ENCODE measurements around the gene PCGF3. TPM values are rescaled to one million over a fixed set of nuclear protein-coding genes. Genes with fewer than 3 reads are reported as not detected.

PCGF3 gene
- total RNA-seq, 4 donors from 2014 or later = 56.5 to 256 (median 97.2) TPM

GRCh38 chr4:675980-676870, 29.4 kb upstream of the PCGF3 start:
- Histone ChIP-seq H3K9me3 (no peaks in the 10 kb centered on the region), H3K27ac (peak overlapping the region in 1 of 4 donors; percentile 95), H3K4me1 (peaks cover 18 to 44% (median 39%) of the 10 kb centered on the region in 4 donors), H3K36me3 (peaks cover 0 to 14% (median 6%) of the 10 kb centered on the region in 4 donors), H3K4me3 (no peak overlapping the region), H3K27me3 (no peaks in the 10 kb centered on the region)
- TF ChIP-seq CTCF (IDR thresholded peaks at IDR 0.05) = no peak
- no peak for TF ChIP-seq EP300 (IDR thresholded peaks at IDR 0.05; ENCODE audit: low read depth)
- TF ChIP-seq POLR2A (IDR thresholded peaks at IDR 0.05) = no peak
- TF ChIP-seq POLR2AphosphoS5 (IDR thresholded peaks at IDR 0.05) = no peak
- intact Hi-C loops (cut with DNase I; ENCODE audit: low total_unique reads) = no loop called here
- 75% methylated on average over 19 of the region's 19 CpGs; no CpG with 5 or more reads in 1 of the 2 donors for WGBS, 2 donors (ENCODE audit: low coverage in 1 of 2)
- DNase-seq = peak; percentile 32
- in situ Hi-C loops (cut with MboI; ENCODE audit: low pct_ligation_motif_present in 1 of 4, low pct_unique_long_range_greater_than_20kb in 1 of 4, low sequenced_read_pairs in 3 of 4) = no loop called here

GRCh38 chr4:676871-677235, 28.8 kb upstream of the PCGF3 start:
- in situ Hi-C loops (cut with MboI; ENCODE audit: low pct_ligation_motif_present in 1 of 4, low pct_unique_long_range_greater_than_20kb in 1 of 4, low sequenced_read_pairs in 3 of 4) = no loop called here
- Histone ChIP-seq H3K27me3 (no peaks in the 10 kb centered on the region), H3K4me3 (no peak overlapping the region), H3K9me3 (no peaks in the 10 kb centered on the region), H3K36me3 (peaks cover 0 to 9% (median 3%) of the 10 kb centered on the region in 4 donors), H3K27ac (peak overlapping the region in 1 of 4 donors; percentile 14), H3K4me1 (peaks cover 18 to 47% (median 42%) of the 10 kb centered on the region in 4 donors)
- intact Hi-C loops (cut with DNase I; ENCODE audit: low total_unique reads) = no loop called here
- peak; percentile 18 for DNase-seq
- TF ChIP-seq POLR2AphosphoS5 (IDR thresholded peaks at IDR 0.05) (no peak), CTCF (IDR thresholded peaks at IDR 0.05) (no peak), POLR2A (IDR thresholded peaks at IDR 0.05) (no peak), EP300 (IDR thresholded peaks at IDR 0.05; ENCODE audit: low read depth) (no peak)
- WGBS, 2 donors (ENCODE audit: low coverage in 1 of 2) = 78% methylated on average over 8 of the region's 8 CpGs; no CpG with 5 or more reads in 1 of the 2 donors

- 54 to 57% methylated on average over 7 to 26 of the region's 26 CpGs for WGBS, 2 donors (ENCODE audit: low coverage in 1 of 2)
- intact Hi-C loops (cut with DNase I; ENCODE audit: low total_unique reads) (no loop called here), in situ Hi-C loops (cut with MboI; ENCODE audit: low pct_ligation_motif_present in 1 of 4, low pct_unique_long_range_greater_than_20kb in 1 of 4, low sequenced_read_pairs in 3 of 4) (no loop called here)
- Histone ChIP-seq H3K9me3 (no peaks in the 10 kb centered on the region), H3K27ac (no peak overlapping the region), H3K36me3 (peaks cover 0 to 2% (median 0%) of the 10 kb centered on the region in 4 donors), H3K4me3 (no peak overlapping the region), H3K4me1 (peaks cover 17 to 53% (median 50%) of the 10 kb centered on the region in 4 donors), H3K27me3 (no peaks in the 10 kb centered on the region)
- TF ChIP-seq POLR2AphosphoS5 (IDR thresholded peaks at IDR 0.05) (peak in 2 of 3 donors; percentile 29 to 52), CTCF (IDR thresholded peaks at IDR 0.05) (no peak), EP300 (IDR thresholded peaks at IDR 0.05; ENCODE audit: low read depth) (no peak), POLR2A (IDR thresholded peaks at IDR 0.05) (peak; percentile 28)
- peak; percentile 42 for DNase-seq
These were observed 28.0 kb upstream of the PCGF3 start for GRCh38 chr4:677431-678293.

Data from transverse colon (tissue), 4 donors.